ENCODE measurements around the gene PPP6R2. TPM values are rescaled to one million over a fixed set of nuclear protein-coding genes. Genes with fewer than 3 reads are reported as not detected.

The PPP6R2 gene, protein sequence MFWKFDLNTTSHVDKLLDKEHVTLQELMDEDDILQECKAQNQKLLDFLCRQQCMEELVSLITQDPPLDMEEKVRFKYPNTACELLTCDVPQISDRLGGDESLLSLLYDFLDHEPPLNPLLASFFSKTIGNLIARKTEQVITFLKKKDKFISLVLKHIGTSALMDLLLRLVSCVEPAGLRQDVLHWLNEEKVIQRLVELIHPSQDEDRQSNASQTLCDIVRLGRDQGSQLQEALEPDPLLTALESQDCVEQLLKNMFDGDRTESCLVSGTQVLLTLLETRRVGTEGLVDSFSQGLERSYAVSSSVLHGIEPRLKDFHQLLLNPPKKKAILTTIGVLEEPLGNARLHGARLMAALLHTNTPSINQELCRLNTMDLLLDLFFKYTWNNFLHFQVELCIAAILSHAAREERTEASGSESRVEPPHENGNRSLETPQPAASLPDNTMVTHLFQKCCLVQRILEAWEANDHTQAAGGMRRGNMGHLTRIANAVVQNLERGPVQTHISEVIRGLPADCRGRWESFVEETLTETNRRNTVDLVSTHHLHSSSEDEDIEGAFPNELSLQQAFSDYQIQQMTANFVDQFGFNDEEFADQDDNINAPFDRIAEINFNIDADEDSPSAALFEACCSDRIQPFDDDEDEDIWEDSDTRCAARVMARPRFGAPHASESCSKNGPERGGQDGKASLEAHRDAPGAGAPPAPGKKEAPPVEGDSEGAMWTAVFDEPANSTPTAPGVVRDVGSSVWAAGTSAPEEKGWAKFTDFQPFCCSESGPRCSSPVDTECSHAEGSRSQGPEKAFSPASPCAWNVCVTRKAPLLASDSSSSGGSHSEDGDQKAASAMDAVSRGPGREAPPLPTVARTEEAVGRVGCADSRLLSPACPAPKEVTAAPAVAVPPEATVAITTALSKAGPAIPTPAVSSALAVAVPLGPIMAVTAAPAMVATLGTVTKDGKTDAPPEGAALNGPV
- 10 to 100 TPM; 41.5 to 53.0 TPM for total RNA-seq
- polyA plus RNA-seq (ENCODE audit: insufficient read length in 6 of 6): 10 to 100 TPM; 36.9 to 60.1 (median 40.8) TPM
- long read RNA-seq, donor 1, partial matches to known transcripts: 35 of 40 reads
- long read RNA-seq, donor 1, other reads (novel, unspliced or antisense): 0 of 40 reads
- long read RNA-seq, donor 2, full-length matches to known transcripts: 3 of 43 reads
- long read RNA-seq, donor 2, partial matches to known transcripts: 40 of 43 reads
- long read RNA-seq, donor 2, other reads (novel, unspliced or antisense): 0 of 43 reads
- long read RNA-seq, donor 3, partial matches to known transcripts: 0 of 2 reads
- long read RNA-seq, donor 3, other reads (novel, unspliced or antisense): 0 of 2 reads
- long read RNA-seq, donor 4, partial matches to known transcripts: 3 of 12 reads
- long read RNA-seq, donor 4, other reads (novel, unspliced or antisense): 6 of 12 reads
- long read RNA-seq, donor 5, full-length matches to known transcripts: 4 of 38 reads
- long read RNA-seq, donor 5, partial matches to known transcripts: 27 of 38 reads
- long read RNA-seq, donor 5, other reads (novel, unspliced or antisense): 7 of 38 reads
- long read RNA-seq, donor 6, partial matches to known transcripts: 0 of 2 reads
- long read RNA-seq, donor 6, other reads (novel, unspliced or antisense): 0 of 2 reads
- long read RNA-seq, donor 7, partial matches to known transcripts: 0 of 1 reads
- long read RNA-seq, donor 7, other reads (novel, unspliced or antisense): 0 of 1 reads
- long read RNA-seq, donor 8, full-length matches to known transcripts: 9 of 16 reads
- long read RNA-seq, donor 8, partial matches to known transcripts: 7 of 16 reads
- long read RNA-seq, donor 8, other reads (novel, unspliced or antisense): 0 of 16 reads
- long read RNA-seq, donor 9: 0 reads
- long read RNA-seq, donor 10, full-length matches to known transcripts: 3 of 15 reads
- long read RNA-seq, donor 10, partial matches to known transcripts: 7 of 15 reads
- long read RNA-seq, donor 10, other reads (novel, unspliced or antisense): 5 of 15 reads
- long read RNA-seq, donor 11, transcript PPP6R2-207 (2 exons, 1,211 nt): major isoform, 7 of 159 reads
- long read RNA-seq, donor 11, partial matches to known transcripts: 151 of 159 reads
- long read RNA-seq, donor 11, other reads (novel, unspliced or antisense): 0 of 159 reads
- long read RNA-seq, donor 12, full-length matches to known transcripts: 4 of 21 reads
- long read RNA-seq, donor 12, partial matches to known transcripts: 17 of 21 reads
- long read RNA-seq, donor 12, other reads (novel, unspliced or antisense): 0 of 21 reads

DNA sequence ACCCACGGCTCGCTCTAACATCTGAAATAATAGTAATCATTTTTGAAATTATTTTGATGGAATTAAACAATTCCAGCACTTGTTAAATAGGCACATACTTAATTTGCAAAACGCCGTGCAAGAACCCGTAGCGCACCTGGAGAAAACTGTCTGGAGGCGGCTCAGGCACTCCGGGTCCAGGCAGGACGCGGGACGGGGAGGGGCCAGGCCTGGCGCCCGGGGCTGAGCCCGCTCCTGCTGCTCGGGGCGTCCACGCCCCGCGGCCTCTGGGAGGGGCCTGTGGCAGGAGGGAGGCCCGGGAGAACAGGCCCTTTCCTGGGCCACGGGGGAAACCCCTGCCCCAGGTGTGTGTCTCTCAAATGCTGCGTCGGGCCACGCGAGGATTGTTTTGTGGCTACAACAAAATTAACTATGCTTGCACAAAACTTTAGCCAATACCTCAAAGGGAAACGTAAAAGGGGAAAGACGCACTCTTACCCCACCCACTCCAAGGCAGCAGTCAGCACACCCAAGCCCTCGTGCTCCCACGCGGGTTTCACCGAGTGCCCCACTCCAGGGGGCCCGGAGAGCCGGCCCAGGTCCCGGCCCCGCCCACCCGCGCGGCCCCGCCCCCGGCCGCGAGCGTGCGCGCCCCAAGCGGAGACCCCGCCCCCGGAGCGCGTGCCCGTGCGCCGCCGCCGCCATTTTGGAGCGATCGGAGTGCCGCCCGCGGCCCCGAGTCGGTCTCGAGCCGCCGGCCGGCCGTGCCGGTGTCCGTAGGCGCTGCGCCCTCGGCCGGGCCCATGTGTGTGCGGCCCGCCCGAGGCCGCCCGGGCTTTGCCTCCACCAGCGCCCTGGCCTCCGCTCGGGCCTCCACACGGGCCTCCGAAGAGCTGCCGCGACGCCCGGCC lies at the start of gene PPP6R2:
TSS of gene PPP6R2 (plus strand) at position 677 of the 890 bp plus-strand sequence. CDS start 50,582 bp downstream, outside the sequence.
- Histone ChIP-seq H3K4me1 (peaks cover 8 to 25% of the 10 kb centered on the region in 2 donors), H3K36me3 (no peaks in the 10 kb centered on the region), H3K27ac (peak within 1 kb of the TSS; percentile 58 to 81), H3K4me3 (peak within 1 kb of the TSS; percentile 69 to 71), H3K27me3 (no peaks in the 10 kb centered on the region), H3K9me3 (no peaks in the 10 kb centered on the region)
- ATAC-seq (peak; percentile 93), DNase-seq (peak; percentile 72 to 98 (median 78))
- no peak for TF ChIP-seq CTCF (IDR thresholded peaks at IDR 0.05)
- intact Hi-C loops (cut with DNase I): no loop called here

GRCh38 chr22:50293441-50294318 lies 49.4 kb upstream of the PPP6R2 start:
- H3K9me3 ChIP-seq: no peaks in the 10 kb centered on the region
- H3K4me3 ChIP-seq: peak overlapping the region; percentile 5 to 29
- peaks cover 38 to 64% of the 10 kb centered on the region in 2 donors for H3K4me1 ChIP-seq
- intact Hi-C loops (cut with DNase I): no loop called here
- H3K27ac ChIP-seq: peak overlapping the region; percentile 82 to 85
- ATAC-seq (peak; percentile 86), DNase-seq (peak in 3 of 4 donors; percentile 74 to 91 (median 81))
- H3K36me3 ChIP-seq: peaks cover 0 to 25% of the 10 kb centered on the region in 2 donors
- TF ChIP-seq CTCF (IDR thresholded peaks at IDR 0.05): no peak
- H3K27me3 ChIP-seq: peaks cover 0 to 25% of the 10 kb centered on the region in 2 donors

DNA sequence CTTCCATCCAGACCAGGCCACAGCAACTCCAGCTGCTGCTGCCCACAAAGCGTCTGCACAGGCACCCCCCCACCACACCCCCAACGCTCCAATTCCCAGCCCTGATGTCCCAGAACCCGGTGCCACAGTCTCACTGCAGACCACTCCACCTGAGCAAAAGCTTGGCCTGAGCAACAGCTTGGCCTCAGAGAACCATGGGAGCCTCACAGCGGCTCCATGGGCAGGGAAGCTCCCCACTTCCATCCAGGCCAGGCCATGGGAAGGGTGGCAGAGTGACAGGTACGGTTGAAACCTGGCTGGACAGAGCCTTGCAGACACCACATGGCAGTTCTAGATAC lies 48.8 kb upstream of the PPP6R2 start:
- DNase-seq (no peak), ATAC-seq (no peak)
- Histone ChIP-seq H3K27ac (peak overlapping the region; percentile 82 to 85), H3K9me3 (no peaks in the 10 kb centered on the region), H3K36me3 (peaks cover 0 to 19% of the 10 kb centered on the region in 2 donors), H3K27me3 (peaks cover 0 to 31% of the 10 kb centered on the region in 2 donors), H3K4me3 (no peak overlapping the region), H3K4me1 (peaks cover 44 to 70% of the 10 kb centered on the region in 2 donors)
- TF ChIP-seq CTCF (IDR thresholded peaks at IDR 0.05): no peak
- intact Hi-C loops (cut with DNase I): no loop called here

Data from left lung (tissue), 14 donors.